Nephron progenitor cell (in vitro differentiated cells): Measurements from ENCODE around the gene ZMIZ1.
A peak's percentile ranks its signal among the peaks of the same experiment; 100 is the strongest.

ENCODE experiments used
- DNase-seq: peaks from one replicate; pipeline ENCODE4 v3.0.0; 2021
- H3K27ac Mint-ChIP-seq: 2 replicates; pipeline ENCODE4 v1.8.0; 2021; ENCODE audit warnings: mild to moderate bottlenecking, moderate library complexity, mixed read lengths
- H3K27me3 Mint-ChIP-seq: 2 replicates; pipeline ENCODE4 v1.8.0; 2021; ENCODE audit warnings: mild to moderate bottlenecking, low read depth, mixed read lengths; ENCODE audit not compliant: poor library complexity
- H3K36me3 Mint-ChIP-seq: 2 replicates; pipeline ENCODE4 v1.8.0; 2021; ENCODE audit warnings: low read depth, mixed read lengths
- H3K4me1 Mint-ChIP-seq: 2 replicates; pipeline ENCODE4 v1.8.0; 2021; ENCODE audit warnings: mixed read lengths
- H3K4me3 Mint-ChIP-seq: 2 replicates; pipeline ENCODE4 v1.8.0; 2021; ENCODE audit warnings: mild to moderate bottlenecking, moderate library complexity, mixed read lengths
- H3K9me3 Mint-ChIP-seq: 2 replicates; pipeline ENCODE4 v1.8.0; 2021; ENCODE audit warnings: mild to moderate bottlenecking, moderate library complexity, mixed read lengths
- CTCF ChIP-seq: fragments of 200-600 bp; sonication (generic); IDR thresholded peaks from 2 replicates; pipeline ENCODE4 v1.5.0; 2021; ENCODE audit warnings: antibody characterized with exemption

ZMIZ1 gene

GRCh38 chr10:79152423-79152817 lies 83.7 kb downstream of the ZMIZ1 start:
- no peak for DNase-seq
- no peaks in the 10 kb centered on the region for H3K36me3 Mint-ChIP-seq
- H3K4me1 Mint-ChIP-seq = peaks cover 76% of the 10 kb centered on the region
- peaks cover 4% of the 10 kb centered on the region for H3K27me3 Mint-ChIP-seq
- no peaks in the 10 kb centered on the region for H3K9me3 Mint-ChIP-seq
- no peak for TF ChIP-seq CTCF
- H3K27ac Mint-ChIP-seq = no peak overlapping the region
- no peak overlapping the region for H3K4me3 Mint-ChIP-seq

GRCh38 chr10:79153745-79154144 lies 85.0 kb downstream of the ZMIZ1 start:
- no peak for DNase-seq
- Mint-ChIP-seq H3K9me3 (no peaks in the 10 kb centered on the region), H3K36me3 (no peaks in the 10 kb centered on the region), H3K4me3 (no peak overlapping the region), H3K27ac (no peak overlapping the region), H3K4me1 (peaks cover 76% of the 10 kb centered on the region), H3K27me3 (peaks cover 4% of the 10 kb centered on the region)
- TF ChIP-seq CTCF = no peak

GRCh38 chr10:79155301-79156081 lies 86.7 kb downstream of the ZMIZ1 start:
- no peaks in the 10 kb centered on the region for H3K9me3 Mint-ChIP-seq
- no peaks in the 10 kb centered on the region for H3K36me3 Mint-ChIP-seq
- H3K4me1 Mint-ChIP-seq = peaks cover 74% of the 10 kb centered on the region
- H3K4me3 Mint-ChIP-seq = no peak overlapping the region
- TF ChIP-seq CTCF = no peak
- H3K27me3 Mint-ChIP-seq = peaks cover 4% of the 10 kb centered on the region
- DNase-seq = no peak
- H3K27ac Mint-ChIP-seq = peak overlapping the region; percentile 84

GRCh38 chr10:79156334-79157274 lies 87.8 kb downstream of the ZMIZ1 start:
- H3K9me3 Mint-ChIP-seq = no peaks in the 10 kb centered on the region
- H3K36me3 Mint-ChIP-seq = peaks cover 6% of the 10 kb centered on the region
- no peak overlapping the region for H3K4me3 Mint-ChIP-seq
- peaks cover 72% of the 10 kb centered on the region for H3K4me1 Mint-ChIP-seq
- TF ChIP-seq CTCF = no peak
- peaks cover 7% of the 10 kb centered on the region for H3K27me3 Mint-ChIP-seq
- DNase-seq = no peak
- H3K27ac Mint-ChIP-seq = peak overlapping the region; percentile 99

GRCh38 chr10:79158004-79158340 lies 89.2 kb downstream of the ZMIZ1 start:
- H3K4me1 Mint-ChIP-seq = peaks cover 67% of the 10 kb centered on the region
- peak overlapping the region; percentile 42 for H3K27ac Mint-ChIP-seq
- H3K4me3 Mint-ChIP-seq = no peak overlapping the region
- no peaks in the 10 kb centered on the region for H3K9me3 Mint-ChIP-seq
- peaks cover 3% of the 10 kb centered on the region for H3K27me3 Mint-ChIP-seq
- no peak for DNase-seq
- H3K36me3 Mint-ChIP-seq = peaks cover 7% of the 10 kb centered on the region
- TF ChIP-seq CTCF = no peak
